GM21360 (cell line): ENCODE measurements around the gene DPYSL5.

ENCODE experiments used
- ATAC-seq: cut with Tn5 transposase; IDR thresholded peaks from one replicate; pipeline ENCODE4 v1.9.1; 2021; ENCODE audit warnings: mild to moderate bottlenecking, moderate library complexity; ENCODE audit not compliant: unreplicated experiment

The DPYSL5 gene

DNA sequence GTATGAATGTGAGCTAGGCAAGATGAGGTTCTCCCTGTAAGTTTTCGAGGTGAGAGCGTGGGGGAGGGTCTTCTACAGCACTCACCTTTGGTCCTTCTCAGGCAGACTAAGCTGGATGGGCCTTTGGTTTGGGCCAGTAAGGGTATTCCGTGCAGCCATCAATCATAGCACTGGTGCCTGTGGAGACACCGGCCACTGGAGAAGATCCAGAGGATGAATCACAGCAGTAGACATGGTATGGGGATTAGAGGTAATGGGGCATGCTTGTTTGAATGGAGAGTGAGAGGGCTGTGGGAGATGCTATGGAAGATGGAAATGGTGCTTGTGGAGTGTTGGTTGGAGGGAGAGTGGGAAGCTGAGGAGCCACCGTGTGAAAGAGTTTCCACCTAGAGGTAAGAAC lies 138.6 kb downstream of the DPYSL5 start:
- no peak for ATAC-seq

GRCh38 chr2:26988058-26988860 lies 140.3 kb downstream of the DPYSL5 start:
- ATAC-seq = no peak

DNA sequence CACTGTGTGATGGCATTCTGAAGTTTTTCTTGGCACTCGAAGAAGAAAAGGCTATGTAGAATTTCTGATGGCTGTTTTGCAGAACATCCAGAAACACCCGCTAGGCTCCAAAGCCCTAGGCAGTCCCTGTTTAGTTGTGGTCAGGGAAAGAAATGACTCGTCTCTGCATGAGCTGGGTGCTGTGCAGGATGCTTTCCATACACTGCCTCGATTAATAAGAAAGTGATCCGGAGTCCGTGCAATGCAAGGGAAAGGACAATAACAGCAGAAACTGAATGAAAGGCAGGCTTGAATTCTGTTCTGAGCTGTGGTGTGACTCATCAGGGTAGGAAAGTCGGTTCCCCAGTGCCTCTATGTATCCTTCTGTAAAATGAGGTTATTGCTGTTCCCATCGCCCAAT lies 141.2 kb downstream of the DPYSL5 start:
- no peak for ATAC-seq

GRCh38 chr2:26991717-26992116 lies 143.8 kb downstream of the DPYSL5 start:
- ATAC-seq = no peak

- ATAC-seq = no peak
Measured at GRCh38 chr2:26993768-26994167, 145.8 kb downstream of the DPYSL5 start.

DNA sequence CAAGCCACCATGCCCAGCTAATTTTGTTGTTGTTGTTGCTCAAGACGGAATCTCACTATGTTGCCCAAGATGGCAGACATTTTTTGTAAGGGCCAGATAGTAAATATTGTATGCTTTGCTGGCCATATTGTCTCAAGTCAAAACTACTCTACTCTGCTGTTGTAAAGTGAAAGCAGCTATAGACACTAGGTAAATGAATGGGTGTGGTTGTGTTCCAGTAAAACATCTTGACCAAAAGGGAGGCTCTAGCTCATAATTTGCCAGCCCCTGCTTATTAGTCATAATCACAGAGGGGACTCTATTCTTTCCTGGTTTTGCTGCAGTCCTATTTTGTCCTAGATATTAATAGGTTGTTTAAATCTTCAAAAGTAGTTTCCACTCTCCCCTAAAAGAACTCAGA lies 147.1 kb downstream of the DPYSL5 start:
- ATAC-seq = no peak

- ATAC-seq = no peak
Measured at GRCh38 chr2:26997394-26997793, 149.5 kb downstream of the DPYSL5 start.

DNA sequence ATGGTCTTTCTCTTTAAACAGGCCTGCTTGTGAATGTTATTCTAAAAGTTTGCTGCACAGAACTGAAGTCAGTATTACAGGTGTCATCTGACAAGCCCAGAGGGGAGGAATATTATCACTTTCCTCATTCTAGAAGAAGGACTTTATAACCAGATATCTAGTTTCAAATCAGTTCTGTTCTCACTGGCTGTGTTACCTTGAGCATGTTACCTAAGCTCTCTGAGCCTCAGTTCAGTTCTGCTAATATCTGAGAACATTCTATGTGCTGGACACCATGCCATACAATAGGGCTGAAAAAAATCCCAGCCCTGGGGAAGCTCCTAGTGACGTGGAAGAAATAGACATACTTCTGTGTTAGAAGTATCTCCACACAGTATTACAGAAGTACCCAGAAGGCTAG lies 150.4 kb downstream of the DPYSL5 start:
- ATAC-seq = no peak
